Measurements from ENCODE around the gene LEFTY2. TPM values are rescaled to one million over a fixed set of nuclear protein-coding genes. Genes with fewer than 3 reads are reported as not detected.

LEFTY2 gene
- polyA plus RNA-seq, 1 donor from 2014 or later: not detected

DNA sequence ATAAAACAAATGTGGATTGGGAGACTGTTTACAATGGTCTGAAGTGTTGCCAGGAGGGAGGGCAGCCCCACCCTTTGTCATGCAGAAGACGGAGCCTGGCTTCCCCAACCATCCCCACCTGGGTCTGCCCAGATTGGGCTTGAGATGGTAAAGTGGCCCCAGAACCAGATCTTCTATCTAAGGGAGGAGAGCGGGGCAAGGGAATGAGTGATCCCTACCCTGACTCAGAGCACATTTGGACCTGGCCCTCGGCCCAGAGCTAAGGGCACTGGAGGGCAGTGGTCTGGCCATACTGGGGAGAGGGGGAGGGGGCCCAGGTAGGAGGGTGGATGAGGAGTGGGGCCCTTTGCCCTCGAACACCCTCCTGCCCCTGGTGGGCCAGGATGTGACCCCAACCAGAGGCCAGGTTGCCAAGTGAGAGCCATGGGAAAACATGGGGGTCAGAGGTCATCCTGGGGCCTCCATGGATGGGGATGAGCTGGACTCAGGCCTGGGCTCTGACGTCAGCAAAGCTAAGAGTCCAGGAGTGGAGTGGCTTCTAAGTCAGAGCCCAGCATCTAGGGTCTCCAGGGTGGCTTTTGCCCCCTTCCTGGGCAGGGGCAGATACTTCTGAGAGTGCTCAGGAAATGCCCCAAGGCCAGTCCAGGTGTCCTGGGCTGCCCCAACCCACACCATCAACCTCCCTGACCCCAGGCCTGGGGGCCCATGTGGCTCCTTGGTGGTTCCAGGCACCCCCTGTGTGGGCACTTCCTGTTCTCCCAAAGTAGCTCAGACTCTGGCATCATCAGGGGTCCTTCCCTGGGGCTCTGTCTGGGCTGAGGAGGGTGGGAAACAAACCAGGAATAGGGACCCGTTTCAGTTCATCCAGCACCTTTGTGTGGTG, 50.4 kb downstream of the LEFTY2 start:
- Histone ChIP-seq H3F3A (ENCODE audit: insufficient read depth, low read length, poor library complexity, severe bottlenecking) (no peaks in the 10 kb centered on the region), H3K4me2 (ENCODE audit: low read length) (no peak overlapping the region), H2AFZ (ENCODE audit: low read depth, low read length) (no peak overlapping the region), H4K20me1 (ENCODE audit: insufficient read depth) (no peaks in the 10 kb centered on the region), H3K4me3 (ENCODE audit: low read length) (no peak overlapping the region), H3K79me2 (replicated peaks; ENCODE audit: insufficient read depth, low read length) (no peaks in the 10 kb centered on the region), H3K27me3 (ENCODE audit: insufficient read depth, low read depth, low read length) (no peaks in the 10 kb centered on the region), H3K36me3 (ENCODE audit: insufficient read depth, low read length) (no peaks in the 10 kb centered on the region), H3K27ac (ENCODE audit: low read length) (no peak overlapping the region), H3K9me3 (ENCODE audit: low read length) (no peaks in the 10 kb centered on the region), H3K9me2 (ENCODE audit: insufficient read depth, low read length) (no peaks in the 10 kb centered on the region), H3K9ac (ENCODE audit: low read length) (no peak overlapping the region)
- TF ChIP-seq SMC3 (conservative IDR thresholded peaks at IDR 0.05; ENCODE audit: poor library complexity) (no peak), MXI1 (conservative IDR thresholded peaks at IDR 0.05; ENCODE audit: poor library complexity, severe bottlenecking) (no peak), TAF1 (IDR thresholded peaks at IDR 0.05; ENCODE audit: low read depth) (no peak), EZH2 (IDR thresholded peaks at IDR 0.05; ENCODE audit: borderline replicate concordance, insufficient read depth, low read length, poor library complexity, severe bottlenecking) (no peak), RAD21 (conservative IDR thresholded peaks at IDR 0.05) (no peak), POLR2AphosphoS5 (IDR thresholded peaks at IDR 0.05) (no peak), EP300 (conservative IDR thresholded peaks at IDR 0.05; ENCODE audit: poor library complexity, severe bottlenecking) (no peak)
- TF ChIP-seq, protein P1, sequence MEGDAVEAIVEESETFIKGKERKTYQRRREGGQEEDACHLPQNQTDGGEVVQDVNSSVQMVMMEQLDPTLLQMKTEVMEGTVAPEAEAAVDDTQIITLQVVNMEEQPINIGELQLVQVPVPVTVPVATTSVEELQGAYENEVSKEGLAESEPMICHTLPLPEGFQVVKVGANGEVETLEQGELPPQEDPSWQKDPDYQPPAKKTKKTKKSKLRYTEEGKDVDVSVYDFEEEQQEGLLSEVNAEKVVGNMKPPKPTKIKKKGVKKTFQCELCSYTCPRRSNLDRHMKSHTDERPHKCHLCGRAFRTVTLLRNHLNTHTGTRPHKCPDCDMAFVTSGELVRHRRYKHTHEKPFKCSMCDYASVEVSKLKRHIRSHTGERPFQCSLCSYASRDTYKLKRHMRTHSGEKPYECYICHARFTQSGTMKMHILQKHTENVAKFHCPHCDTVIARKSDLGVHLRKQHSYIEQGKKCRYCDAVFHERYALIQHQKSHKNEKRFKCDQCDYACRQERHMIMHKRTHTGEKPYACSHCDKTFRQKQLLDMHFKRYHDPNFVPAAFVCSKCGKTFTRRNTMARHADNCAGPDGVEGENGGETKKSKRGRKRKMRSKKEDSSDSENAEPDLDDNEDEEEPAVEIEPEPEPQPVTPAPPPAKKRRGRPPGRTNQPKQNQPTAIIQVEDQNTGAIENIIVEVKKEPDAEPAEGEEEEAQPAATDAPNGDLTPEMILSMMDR (IDR thresholded peaks at IDR 0.05; ENCODE audit: poor library complexity, severe bottlenecking): no peak
- TF ChIP-seq, protein P2, sequence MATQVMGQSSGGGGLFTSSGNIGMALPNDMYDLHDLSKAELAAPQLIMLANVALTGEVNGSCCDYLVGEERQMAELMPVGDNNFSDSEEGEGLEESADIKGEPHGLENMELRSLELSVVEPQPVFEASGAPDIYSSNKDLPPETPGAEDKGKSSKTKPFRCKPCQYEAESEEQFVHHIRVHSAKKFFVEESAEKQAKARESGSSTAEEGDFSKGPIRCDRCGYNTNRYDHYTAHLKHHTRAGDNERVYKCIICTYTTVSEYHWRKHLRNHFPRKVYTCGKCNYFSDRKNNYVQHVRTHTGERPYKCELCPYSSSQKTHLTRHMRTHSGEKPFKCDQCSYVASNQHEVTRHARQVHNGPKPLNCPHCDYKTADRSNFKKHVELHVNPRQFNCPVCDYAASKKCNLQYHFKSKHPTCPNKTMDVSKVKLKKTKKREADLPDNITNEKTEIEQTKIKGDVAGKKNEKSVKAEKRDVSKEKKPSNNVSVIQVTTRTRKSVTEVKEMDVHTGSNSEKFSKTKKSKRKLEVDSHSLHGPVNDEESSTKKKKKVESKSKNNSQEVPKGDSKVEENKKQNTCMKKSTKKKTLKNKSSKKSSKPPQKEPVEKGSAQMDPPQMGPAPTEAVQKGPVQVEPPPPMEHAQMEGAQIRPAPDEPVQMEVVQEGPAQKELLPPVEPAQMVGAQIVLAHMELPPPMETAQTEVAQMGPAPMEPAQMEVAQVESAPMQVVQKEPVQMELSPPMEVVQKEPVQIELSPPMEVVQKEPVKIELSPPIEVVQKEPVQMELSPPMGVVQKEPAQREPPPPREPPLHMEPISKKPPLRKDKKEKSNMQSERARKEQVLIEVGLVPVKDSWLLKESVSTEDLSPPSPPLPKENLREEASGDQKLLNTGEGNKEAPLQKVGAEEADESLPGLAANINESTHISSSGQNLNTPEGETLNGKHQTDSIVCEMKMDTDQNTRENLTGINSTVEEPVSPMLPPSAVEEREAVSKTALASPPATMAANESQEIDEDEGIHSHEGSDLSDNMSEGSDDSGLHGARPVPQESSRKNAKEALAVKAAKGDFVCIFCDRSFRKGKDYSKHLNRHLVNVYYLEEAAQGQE (IDR thresholded peaks at IDR 0.05; ENCODE audit: borderline replicate concordance): no peak

DNA sequence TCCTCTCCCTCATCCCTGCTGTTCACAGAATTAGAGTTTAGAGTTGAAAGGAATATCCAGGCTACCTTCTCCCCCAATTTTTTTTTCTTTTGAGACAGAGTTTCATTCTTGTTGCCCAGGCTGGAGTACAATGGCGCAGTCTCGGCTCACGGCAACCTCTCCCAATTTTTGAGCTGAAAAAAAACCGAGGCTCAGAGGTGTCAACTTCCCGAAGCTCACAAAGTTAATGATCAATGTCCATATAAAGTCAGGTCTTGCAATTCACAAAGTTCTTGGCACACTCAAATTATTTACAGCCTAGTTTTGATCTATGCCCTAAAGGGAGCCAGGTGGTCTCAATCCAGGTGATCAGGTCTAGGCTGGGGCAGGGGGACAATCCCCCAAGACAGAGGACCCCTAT, 51.3 kb downstream of the LEFTY2 start:
- Histone ChIP-seq H3K27me3 (ENCODE audit: insufficient read depth, low read depth, low read length) (no peaks in the 10 kb centered on the region), H3K4me2 (ENCODE audit: low read length) (no peak overlapping the region), H3K9ac (ENCODE audit: low read length) (no peak overlapping the region), H3F3A (ENCODE audit: insufficient read depth, low read length, poor library complexity, severe bottlenecking) (no peaks in the 10 kb centered on the region), H3K9me3 (ENCODE audit: low read length) (no peaks in the 10 kb centered on the region), H3K4me3 (ENCODE audit: low read length) (no peak overlapping the region), H3K9me2 (ENCODE audit: insufficient read depth, low read length) (no peaks in the 10 kb centered on the region), H2AFZ (ENCODE audit: low read depth, low read length) (no peak overlapping the region), H3K79me2 (replicated peaks; ENCODE audit: insufficient read depth, low read length) (no peaks in the 10 kb centered on the region), H3K27ac (ENCODE audit: low read length) (no peak overlapping the region), H4K20me1 (ENCODE audit: insufficient read depth) (no peaks in the 10 kb centered on the region), H3K36me3 (ENCODE audit: insufficient read depth, low read length) (no peaks in the 10 kb centered on the region)
- TF ChIP-seq EP300 (conservative IDR thresholded peaks at IDR 0.05; ENCODE audit: poor library complexity, severe bottlenecking): no peak
- TF ChIP-seq, protein P2 (IDR thresholded peaks at IDR 0.05; ENCODE audit: borderline replicate concordance): no peak
- no peak for TF ChIP-seq TAF1 (IDR thresholded peaks at IDR 0.05; ENCODE audit: low read depth)
- TF ChIP-seq EZH2 (IDR thresholded peaks at IDR 0.05; ENCODE audit: borderline replicate concordance, insufficient read depth, low read length, poor library complexity, severe bottlenecking): no peak
- no peak for TF ChIP-seq POLR2AphosphoS5 (IDR thresholded peaks at IDR 0.05)
- TF ChIP-seq RAD21 (conservative IDR thresholded peaks at IDR 0.05): no peak

All from neural cell (in vitro differentiated cells).